CD4-positive, alpha-beta T cell treated with Interleukin-1 beta for 1 hour (primary cell): ENCODE data around the gene NOSIP.

Source experiments
- DNase-seq, 2 donors: peaks; one replicate each; pipeline ENCODE4 v3.0.0-alpha.2; 2020 to 2022

The NOSIP gene

DNA sequence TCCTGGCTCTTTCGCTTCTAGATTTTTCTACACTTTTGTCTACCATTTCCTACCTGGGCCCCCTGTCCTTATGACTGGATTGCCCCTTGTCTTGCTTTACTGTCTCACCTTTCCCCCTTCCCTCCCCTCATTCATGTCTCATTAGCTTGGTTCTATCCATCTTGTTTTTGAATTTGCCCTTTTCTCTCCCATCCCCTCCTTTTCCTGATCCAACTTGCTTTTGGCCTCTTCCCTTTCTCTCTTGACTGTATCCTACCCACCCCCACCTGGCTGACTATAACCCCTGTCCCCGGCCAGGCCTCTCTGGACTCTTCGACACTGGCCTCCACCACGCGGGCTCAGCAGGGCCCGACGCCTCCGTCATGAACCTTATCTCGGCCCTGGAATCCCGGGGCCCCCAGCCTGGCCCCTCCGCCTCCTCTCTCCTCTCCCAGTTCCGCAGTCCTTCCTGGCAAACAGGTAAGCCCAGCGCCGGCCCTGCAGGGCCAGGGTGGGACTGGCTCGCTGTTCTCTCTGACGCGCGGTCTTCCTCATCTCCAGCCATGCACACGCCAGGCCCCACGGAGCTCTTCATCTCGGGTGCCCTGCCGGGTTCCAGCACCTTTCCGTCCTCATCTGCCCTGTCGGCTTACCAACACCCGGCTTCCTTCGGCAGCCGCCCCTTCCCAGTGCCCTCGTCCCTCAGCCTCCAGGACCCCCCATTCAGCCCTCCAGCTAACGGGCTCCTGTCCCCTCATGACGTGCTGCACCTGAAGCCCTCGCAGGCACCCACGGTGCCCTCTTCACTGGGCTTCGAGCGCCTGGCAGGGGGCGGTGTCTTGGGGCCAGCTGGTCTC, 14.0 kb upstream of the NOSIP start:
- DNase-seq = no peak

DNA sequence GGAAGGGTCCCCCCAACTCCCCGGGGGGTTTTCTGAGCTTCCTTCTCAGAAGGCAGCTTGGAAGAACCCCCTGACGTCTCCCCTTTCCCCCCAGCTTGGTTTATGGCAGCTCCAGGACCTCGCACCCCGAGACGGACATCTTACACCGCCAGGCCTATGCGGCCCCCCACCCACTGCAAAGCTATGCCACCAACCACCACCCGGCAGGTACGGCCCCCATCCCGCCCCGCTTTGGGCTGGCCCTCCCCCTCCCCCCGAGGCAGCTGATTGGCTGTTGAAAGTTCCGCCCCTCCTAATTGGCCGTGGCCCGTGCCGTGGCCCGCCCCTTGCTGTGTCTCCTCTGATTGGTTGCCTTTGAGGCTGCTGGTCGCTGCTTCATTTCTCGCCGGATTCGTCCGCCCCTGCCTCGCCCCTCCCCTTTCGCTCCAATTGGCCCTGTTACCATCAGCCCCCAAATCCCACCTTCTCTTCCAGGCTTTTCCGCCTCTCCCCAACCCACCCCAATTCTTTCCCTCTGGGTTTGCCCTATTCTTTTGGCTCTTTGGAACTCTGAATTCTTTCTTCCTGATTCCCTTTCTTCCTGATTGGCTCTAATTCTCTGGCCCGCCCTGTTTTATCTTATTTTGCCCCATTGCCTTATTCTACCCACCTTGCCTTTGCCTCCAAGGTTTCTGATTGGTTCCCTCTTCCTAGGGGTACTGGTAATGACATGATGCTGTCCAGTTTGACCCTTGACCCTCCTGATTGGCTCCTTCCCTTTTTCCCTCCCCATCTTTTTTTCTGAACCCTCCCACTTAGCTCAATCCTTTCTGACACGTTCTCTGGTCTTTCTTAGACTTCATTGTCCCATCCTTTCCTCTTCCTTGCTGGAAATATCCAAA, 13.1 kb upstream of the NOSIP start:
- DNase-seq = peak; percentile 92 to 94

DNA sequence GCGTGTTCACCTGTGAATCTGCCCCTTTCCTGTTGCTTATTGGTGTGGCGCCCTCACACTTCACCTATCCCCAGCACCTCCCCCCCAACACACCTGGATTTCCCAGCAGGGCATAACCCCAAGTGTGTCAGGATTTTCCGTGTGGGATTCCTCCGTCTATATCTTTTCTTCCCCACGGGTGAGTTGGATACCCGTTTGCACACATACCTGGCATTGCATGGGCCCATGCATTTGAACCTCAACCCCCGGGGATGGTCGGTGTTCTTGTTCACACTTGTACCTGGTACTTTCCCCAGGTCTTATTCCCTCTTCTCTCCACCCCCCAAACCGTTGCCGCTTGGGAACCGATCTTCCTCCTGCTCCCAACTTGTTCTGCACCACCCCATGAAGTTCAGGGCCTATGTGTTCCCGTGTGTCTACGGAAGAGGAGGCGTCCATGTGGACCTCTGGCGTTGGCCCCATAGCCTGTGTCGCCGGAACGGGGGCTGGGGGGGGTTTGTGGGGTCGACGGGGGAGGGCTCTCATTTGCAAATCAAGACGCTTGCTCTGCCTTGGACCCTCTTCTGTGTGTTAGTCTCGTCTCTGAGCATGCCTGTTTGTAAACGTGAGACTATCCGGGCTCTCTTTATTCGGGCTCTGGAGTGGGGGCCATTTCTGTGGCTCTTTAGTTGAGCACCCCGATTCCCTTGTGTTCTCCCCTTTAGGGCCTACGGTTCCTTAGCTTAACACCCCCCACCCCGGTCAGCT, 12.3 kb upstream of the NOSIP start:
- DNase-seq = peak in 1 of 2 donors; percentile 11

DNA sequence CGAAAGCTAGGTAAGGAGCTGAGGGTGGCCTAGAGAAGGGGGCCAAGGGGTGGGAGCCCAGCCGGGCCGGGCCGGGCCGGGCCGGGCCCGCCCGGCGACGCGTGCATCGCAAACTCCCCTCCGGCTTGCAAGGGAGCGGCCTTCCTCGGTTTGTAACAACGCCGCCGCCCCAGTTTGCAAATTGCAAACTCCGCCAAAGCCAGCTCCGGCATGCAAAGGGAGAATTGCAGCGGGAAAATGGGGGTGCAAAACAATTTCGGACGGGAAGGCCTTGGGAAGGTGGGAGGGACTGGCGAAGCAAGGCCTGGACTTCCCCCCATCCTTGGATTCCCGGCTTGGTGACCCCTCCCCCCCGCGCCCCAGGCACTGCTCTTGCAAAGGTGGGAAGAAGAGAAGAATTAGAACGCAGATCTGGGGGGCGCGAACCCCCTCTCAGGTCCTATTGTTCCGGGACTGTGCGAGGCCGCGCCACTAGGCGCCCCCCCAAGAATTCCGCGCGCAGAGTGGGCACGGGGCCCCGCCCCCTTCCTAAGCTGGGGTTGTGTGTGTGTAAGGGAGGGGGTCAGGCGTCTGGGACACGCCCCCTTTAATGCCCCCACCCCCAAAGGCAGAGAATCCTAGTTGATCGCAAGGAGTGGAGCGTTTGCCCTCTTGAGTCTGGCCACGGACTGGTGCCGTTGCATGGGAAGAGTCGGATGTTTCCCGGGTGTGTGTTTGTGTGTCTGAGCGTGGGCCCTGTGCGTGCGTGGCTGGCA, 11.6 kb upstream of the NOSIP start:
- peak; percentile 27 to 43 for DNase-seq

DNA sequence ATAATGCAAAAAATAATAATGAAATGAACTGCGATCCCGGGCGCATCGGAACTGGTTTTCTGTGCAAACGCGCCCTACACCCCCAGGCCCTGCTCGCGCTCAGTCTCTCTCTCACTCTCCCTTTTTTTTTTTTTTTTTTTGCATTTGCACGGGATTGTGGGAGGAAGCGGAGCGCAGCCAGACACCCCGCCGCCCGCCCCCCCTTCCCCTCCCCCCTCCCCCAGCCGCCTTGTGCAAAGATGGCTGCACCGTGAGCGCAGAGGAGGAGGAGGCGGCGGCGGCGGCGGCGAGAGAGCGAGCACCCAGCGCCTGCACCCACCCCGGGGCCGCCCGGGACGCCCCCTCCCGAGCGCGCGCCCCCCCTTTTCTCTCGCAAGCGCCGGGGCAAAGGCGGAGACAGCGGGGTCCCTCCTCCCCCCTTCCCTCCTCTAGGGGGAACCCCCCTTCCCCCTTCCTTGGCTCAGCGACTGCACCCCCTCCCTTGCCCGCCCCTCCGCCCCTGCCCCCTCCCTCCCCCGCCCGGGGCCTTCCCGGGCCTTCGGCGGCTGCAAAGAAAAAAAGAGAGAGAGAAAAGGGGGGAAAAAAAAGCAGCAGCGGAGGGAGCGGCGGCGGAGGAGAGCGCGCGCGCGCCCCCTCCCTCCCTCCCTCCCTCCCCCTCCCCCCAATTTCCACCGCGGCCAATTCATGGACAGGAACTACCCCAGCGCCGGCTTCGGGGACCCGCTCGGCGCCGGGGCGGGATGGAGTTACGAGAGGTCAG, 10.8 kb upstream of the NOSIP start, which contains the start of gene PRR12:
TSS of gene PRR12 (plus strand) at position 212 of the 760 bp plus-strand sequence. CDS start at position 685, 473 bp downstream.
- DNase-seq = peak; percentile 76 to 83

DNA sequence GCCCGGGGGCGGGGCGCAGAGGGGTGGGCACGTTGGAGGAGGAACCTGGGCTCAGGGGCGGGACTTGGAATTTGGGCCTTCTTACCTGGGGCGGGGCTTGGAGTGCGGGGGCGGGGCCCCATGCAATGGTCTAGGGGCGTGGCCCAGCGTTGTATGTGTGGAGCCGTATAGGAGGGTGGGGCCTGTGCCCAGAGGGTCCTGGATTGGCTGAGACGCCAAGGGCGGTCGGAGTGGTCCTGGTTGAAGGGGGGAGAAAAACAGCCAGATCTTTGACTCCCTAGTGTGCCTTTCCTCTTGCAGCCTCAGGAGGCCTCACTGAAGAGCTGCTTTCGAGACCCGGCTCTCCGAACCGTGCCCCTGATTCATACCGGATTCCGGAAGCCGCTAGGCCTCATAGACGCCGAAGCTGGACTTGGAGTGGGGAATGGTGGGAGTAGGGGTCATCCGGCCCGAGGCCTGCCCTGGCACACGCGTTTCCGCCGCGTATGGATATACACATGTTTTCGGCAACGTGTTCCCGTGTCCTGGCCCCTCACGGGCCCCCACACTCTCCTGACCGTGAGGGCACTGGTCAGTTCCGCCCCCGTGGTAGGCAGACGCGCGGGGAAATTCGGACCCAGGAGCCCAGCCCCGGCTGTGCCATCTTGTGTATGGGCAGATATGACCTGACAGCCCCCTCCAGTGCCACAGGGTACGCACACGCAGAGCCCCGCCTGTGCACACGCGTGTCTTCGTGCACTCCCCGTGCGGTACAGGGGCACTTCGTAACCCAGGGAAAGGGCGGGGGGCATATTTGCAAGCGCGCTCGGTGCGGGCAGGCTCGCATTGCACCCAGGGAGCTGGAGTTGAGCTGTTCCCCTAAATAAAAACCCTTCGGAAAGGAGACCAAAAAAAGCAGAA, 10.0 kb upstream of the NOSIP start:
- DNase-seq = peak; percentile 99

DNA sequence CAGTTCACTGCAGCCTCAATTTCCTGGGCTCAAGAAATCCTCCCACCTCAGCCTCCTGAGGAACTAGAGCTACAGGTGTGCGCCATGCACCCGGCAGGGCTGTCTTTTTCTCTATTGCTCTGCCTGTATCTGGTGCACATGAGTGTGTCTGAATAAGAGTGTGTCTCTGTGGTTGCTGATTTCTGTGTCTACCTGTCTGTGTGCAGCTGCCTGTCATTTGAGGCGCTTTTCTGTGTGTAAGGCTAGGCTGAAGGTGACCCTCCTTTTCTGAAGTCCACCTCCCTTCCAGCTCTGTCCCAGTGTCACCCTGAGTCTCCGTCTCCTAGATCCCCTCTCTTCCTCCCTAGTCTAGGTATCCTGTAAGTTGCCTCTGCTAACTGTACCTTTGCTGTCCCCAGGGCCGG, 9.1 kb upstream of the NOSIP start:
- peak in 1 of 2 donors; percentile 35 for DNase-seq

DNA sequence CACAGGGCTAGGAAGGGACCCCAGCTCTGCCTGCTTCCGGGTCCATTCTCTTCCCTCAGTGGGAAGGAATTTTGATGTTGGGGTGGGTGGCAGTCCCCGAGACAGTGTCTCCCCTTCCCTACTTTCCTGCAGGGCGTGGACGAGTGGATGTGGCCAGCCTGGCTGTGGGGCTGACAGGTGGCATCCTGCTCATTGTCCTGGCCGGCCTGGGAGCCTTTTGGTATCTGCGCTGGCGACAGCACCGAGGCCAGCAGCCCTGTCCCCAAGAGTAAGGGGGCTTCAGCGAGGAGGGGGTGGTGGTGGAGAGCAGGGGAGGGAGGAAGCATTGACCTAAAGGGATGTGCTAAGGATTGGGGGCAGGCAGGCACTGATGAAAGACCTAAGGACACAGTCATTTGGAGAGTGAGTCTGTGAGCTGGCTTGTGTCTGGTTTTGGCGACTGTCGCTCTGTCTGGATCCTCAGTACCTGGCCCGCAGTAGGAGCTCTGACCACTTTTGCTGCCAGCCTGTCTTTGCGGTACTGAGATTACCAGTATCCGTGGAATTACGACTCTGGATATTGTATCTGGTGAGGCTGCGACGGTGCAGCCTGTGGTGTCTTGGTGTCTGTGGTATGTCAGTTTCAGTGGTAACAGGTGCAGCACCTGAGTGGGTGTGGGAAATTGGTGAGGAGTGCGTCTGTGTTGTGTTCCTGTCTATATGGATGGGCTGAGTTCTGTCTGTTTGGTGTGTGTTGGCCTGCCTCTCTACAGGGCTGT, 8.2 kb upstream of the NOSIP start:
- DNase-seq = peak in 1 of 2 donors; percentile 37

DNA sequence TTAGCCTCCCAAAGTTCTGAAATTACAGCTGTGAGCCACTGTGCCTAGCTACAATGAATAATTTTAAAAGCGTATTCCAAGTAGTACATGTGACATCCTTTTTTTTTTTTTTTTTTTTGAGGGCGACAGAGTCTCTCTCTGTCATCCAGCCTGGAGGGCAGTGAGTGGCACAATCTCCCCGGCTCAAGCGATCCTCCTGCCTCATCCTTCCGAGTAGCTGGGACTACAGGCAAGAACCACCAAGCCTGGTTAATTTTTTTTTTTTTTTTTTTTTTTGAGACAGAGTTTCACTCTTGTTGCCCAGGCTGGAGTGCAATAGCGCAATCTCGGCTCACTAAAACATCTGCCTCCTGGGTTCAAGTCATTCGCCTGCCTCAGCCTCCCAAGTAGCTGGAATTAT, 6.9 kb upstream of the NOSIP start:
- DNase-seq = no peak

DNA sequence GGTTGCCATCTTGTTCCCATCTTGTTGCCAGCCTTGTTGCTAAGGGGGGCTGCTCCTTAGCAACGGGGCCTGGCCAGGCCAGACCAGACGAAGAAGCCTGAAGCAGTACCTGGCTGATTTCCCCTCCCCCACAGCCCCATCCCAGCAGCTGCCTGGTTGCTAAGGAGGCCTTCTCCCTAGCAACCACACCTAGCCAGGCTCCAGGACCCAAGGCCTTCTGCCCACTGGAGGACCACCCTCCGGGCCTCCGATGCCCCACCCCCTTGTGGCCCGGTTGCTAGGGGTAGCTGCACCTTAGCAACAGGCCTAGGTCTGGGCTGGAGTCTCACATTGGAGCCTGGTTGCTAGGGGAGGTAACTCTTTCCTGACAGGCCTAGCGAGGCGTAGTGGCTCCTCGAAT, 4.7 kb upstream of the NOSIP start:
- no peak for DNase-seq

DNA sequence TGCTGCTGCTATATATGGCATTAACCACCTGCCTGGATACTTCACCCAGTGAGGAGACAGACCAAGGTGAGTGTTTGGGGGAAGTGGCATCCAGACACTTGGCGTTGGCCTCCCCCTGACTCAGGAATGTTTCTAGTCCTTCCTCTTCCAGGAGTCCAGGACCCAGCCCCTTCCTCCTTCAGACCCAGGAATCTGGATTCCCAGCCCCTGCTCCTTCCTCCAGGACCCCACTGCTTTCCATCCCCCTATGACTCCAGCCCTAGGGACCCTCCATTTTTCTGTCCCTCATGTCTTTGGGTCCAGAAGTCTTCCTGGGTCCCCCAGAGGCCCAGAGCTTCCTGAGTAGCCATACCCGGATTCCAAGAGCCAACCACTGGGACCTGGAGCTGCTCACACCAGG, 2.9 kb upstream of the NOSIP start:
- DNase-seq = no peak

DNA sequence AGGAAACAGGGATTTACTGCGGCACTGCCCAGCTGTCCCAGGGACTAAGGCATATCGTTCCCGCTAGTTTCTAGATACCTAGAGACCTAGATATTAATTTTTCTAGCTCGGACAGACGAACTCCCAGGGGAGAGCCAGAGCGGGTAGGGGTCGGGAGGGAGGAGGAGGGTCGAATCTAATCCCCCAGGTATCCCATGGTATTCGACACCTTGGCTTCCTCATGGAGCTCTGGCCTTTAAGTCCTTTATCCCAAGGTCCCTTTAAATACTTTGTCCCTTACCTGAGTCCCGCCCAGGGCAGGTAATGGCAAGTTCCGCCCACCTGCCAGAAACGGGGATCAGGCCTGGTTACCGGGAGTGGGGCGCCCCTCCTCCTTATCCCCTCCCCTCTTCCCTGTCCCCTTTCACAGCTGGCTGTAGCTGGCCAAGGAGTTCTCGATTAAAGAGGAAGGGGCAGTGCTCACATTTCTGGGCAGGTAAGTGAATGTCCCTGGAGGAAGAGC, 702 bp upstream of the NOSIP start, which contains the start of gene PRRG2:
TSS of gene PRRG2 (plus strand) at position 310 of the 502 bp plus-strand sequence. CDS start 1,904 bp downstream, outside the sequence.
- DNase-seq = no peak

DNA sequence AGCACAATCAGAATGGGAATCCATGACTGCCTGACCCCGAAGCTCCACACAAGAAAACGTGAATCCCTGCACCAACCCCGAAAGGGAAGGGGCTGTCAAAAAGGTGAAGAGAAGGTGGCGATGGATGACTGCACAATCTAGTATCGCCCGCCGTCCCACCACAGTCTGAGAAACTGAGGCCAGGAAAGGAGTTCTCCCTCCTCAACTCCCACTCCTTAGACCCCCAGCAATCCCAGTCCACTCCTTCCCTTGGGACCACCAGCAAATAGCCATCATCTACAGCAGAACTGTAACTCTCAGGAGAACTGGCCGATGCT, 451 bp downstream of the NOSIP start:
- DNase-seq = no peak

DNA sequence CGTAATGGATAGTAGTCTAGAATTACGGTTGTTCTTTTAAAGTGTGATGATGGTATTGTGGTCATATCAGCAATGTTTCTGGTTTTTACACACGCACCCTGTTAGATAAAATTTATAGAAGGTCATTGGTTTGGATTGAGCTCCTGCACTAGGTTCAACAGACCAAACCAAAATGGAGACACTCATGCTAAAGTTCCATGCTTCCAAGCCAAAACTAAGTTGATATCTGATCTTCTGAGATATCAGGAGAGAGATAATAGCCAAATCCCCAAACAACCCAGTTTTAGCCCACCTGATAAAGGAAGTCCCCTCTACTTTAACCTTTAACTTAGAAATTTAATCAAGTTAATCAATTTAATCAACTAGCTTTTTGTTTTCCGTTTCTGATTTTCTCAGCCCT, 1.2 kb downstream of the NOSIP start:
- no peak for DNase-seq

DNA sequence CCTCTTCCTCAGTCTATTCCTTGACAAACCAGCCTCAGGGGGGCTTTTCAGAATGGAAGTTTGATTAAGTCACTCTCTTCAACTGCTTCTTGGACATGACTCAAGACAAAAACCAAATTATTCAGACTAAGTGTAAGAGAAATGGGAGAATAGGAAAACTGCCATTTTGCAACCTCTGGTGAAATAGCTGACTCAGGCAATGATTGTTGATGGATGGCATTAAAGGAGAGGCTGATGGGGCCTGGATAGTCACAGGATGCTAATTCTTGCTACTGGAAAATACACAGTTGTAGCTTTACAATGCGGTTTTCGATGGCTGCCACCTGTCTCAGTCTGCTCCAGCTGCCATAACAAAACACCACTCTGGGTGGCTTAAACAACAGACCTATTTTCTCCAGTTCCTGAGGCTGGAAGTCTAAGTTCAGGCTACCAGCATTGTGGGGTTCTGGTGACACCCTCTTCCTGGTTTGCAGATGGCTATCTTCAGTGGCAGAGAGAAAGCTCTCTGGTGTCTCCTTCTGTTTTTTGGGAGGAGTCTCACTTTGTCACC, 6.1 kb downstream of the NOSIP start:
- no peak for DNase-seq

DNA sequence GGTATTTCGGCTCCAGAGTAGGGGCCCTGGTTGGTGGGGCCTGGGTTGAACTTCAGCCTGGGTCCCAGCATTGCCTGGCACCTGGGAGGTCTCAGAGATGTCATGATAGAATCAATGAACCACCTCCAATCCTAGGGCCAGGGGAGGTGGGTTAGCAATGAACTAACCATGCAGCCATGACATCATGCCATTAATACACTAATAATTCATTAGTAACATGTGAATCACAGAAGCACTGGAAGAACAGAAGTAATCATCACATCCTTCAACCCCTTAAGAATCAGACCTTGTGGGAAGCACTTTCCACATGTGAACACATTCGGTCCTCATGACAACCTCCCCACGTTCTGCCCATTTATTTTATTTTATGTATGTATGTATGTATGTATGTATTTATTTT, 6.9 kb downstream of the NOSIP start:
- no peak for DNase-seq

DNA sequence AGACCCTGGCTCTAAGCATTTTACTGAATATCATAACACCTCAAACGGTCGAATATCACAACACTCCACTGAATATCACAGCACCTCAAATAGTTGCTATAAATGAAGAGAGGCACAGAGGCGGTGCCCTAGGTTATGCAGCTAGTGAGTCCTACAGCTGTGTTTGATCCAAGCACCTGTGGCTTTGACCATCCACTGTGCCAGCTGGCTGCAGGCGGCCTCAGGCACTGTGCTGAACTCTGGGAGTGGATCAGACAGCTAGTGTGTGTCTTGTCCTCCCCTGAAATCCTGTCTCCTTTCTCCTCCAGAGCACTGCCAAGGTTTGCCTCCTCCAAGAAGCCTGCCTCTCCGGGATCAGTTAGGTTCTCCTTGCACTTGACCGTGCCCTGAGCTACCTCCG, 7.3 kb downstream of the NOSIP start:
- no peak for DNase-seq

DNA sequence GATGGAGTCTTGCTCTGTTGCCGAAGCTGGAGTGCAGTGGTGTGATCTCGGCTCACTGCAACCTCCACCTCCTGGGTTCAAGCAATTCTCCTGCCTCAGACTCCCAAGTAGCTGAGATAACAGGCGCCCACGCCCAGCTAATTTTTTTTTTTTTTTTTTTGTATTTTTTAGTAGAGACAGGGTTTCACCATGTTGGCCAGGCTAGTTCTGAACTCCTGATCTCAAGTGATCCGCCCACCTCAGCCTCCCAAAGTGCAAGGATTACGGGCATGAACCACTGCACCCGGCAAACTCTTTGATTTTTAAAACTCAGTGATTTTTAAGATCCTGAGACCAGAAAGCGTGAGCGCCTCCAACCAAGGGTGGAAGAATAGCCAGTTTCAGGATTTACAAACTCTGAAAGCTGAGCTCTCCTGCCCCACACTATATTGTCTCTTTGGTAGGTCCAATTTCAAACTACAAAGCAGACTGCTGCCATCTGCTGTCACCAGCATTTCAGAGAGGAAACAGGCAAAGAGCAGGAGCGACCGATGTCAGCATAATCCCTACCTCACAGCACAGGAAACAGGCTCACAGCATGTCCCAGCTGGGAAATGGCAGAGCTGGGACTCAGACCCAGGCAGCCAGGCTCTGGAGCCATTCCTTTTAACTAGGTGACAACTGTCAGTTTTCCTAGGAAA, 9.2 kb downstream of the NOSIP start:
- peak; percentile 47 to 52 for DNase-seq
